Vagina (tissue), 2 donors: Measurements from ENCODE around the gene BPIFB6. TPM values are rescaled to one million over a fixed set of nuclear protein-coding genes. Genes with fewer than 3 reads are reported as not detected.

ENCODE experiments used
- DNase-seq, 2 donors: peaks; one replicate each; pipeline ENCODE4 v3.0.0-alpha.2; 2017; ENCODE audit errors: extremely low spot score in 2 of 2
- H3K27ac ChIP-seq: fragments of 200-600 bp; sonication (generic); one replicate; pipeline ENCODE4 v1.5.1; 2019
- H3K27me3 ChIP-seq: fragments of 200-600 bp; sonication (generic); one replicate; pipeline ENCODE4 v1.5.1; 2019
- H3K36me3 ChIP-seq, 2 donors: fragments of 200-600 bp; sonication (generic); one replicate each; pipeline ENCODE4 v1.5.1; 2017 to 2019
- H3K4me1 ChIP-seq: fragments of 200-600 bp; sonication (generic); one replicate; pipeline ENCODE4 v1.5.1; 2019
- H3K4me3 ChIP-seq, 2 donors: fragments of 200-600 bp; sonication (generic); 1 replicate in 1 of 2; 2 replicates in 1 of 2; pipeline ENCODE4 v1.5.1; 2016 to 2019
- H3K9me3 ChIP-seq: fragments of 200-600 bp; sonication (generic); one replicate; pipeline ENCODE4 v1.5.1; 2019
- CTCF ChIP-seq, 3 experiments: fragments of 450-650 bp in 2 of 3; fragments of 200-600 bp in 1 of 3; sonication (generic) in 1 of 3; IDR thresholded peaks; one replicate each; pipeline ENCODE4 v1.5.1; 2017 to 2019; ENCODE audit warnings: antibody characterized with exemption in 3 of 3, mild to moderate bottlenecking in 2 of 3, moderate library complexity in 2 of 3
- POLR2A ChIP-seq, 2 donors: fragments of 450-650 bp; IDR thresholded peaks; one replicate each; pipeline ENCODE4 v1.6.1; 2017; ENCODE audit warnings: antibody characterized with exemption in 2 of 2, mild to moderate bottlenecking in 2 of 2, moderate library complexity in 2 of 2
- POLR2AphosphoS5 ChIP-seq, 2 donors: sonication (generic); formaldehyde crosslinking; IDR thresholded peaks; one replicate each; pipeline ENCODE4 v1.9.0; 2017; ENCODE audit warnings: antibody characterized with exemption in 2 of 2, mild to moderate bottlenecking in 2 of 2, low read depth in 1 of 2; ENCODE audit not compliant: insufficient read depth in 1 of 2
- intact Hi-C: fragments of 100-400 bp; cut with DNase I; formaldehyde crosslinking; loops from one replicate; pipeline ENCODE4 v1.15.1; 2023
- total RNA-seq: library from RNA; depleted of rRNA; stranded (reverse); fragments of >200 nt; gene quantifications from one replicate; pipeline ENCODE4 v1.2.3, GENCODE V29; 2016

The BPIFB6 gene
- total RNA-seq, 1 donor from 2014 or later, result not detected

GRCh38 chr20:33059136-33059535 is 27.7 kb downstream of the BPIFB6 start:
- DNase-seq, result no peak
- Histone ChIP-seq H3K9me3 (no peaks in the 10 kb centered on the region), H3K36me3 (no peaks in the 10 kb centered on the region), H3K4me3 (no peak overlapping the region), H3K4me1 (no peaks in the 10 kb centered on the region), H3K27me3 (no peaks in the 10 kb centered on the region), H3K27ac (no peak overlapping the region)
- no peak for TF ChIP-seq CTCF (IDR thresholded peaks at IDR 0.05)
- TF ChIP-seq POLR2A (IDR thresholded peaks at IDR 0.05), result no peak
- no peak for TF ChIP-seq POLR2AphosphoS5 (IDR thresholded peaks at IDR 0.05; ENCODE audit: insufficient read depth in 1 of 2, low read depth in 1 of 2)
- intact Hi-C loops, result no loop called here

- no peak for TF ChIP-seq CTCF (IDR thresholded peaks at IDR 0.05)
- no peaks in the 10 kb centered on the region for H3K4me1 ChIP-seq
- intact Hi-C loops, result no loop called here
- H3K27ac ChIP-seq, result no peak overlapping the region
- H3K4me3 ChIP-seq, result no peak overlapping the region
- no peaks in the 10 kb centered on the region for H3K36me3 ChIP-seq
- H3K27me3 ChIP-seq, result no peaks in the 10 kb centered on the region
- DNase-seq, result no peak
- H3K9me3 ChIP-seq, result no peaks in the 10 kb centered on the region
Observed at GRCh38 chr20:33059741-33060390, 28.4 kb downstream of the BPIFB6 start.

- no peaks in the 10 kb centered on the region for H3K9me3 ChIP-seq
- H3K4me1 ChIP-seq, result no peaks in the 10 kb centered on the region
- H3K36me3 ChIP-seq, result no peaks in the 10 kb centered on the region
- no peaks in the 10 kb centered on the region for H3K27me3 ChIP-seq
- no peak overlapping the region for H3K4me3 ChIP-seq
- intact Hi-C loops, result no loop called here
- no peak for TF ChIP-seq POLR2A (IDR thresholded peaks at IDR 0.05)
- no peak for TF ChIP-seq CTCF (IDR thresholded peaks at IDR 0.05)
- TF ChIP-seq POLR2AphosphoS5 (IDR thresholded peaks at IDR 0.05; ENCODE audit: insufficient read depth in 1 of 2, low read depth in 1 of 2), result no peak
- no peak overlapping the region for H3K27ac ChIP-seq
- no peak for DNase-seq
Observed at GRCh38 chr20:33061658-33062028, 30.2 kb downstream of the BPIFB6 start.

- Histone ChIP-seq H3K27ac (no peak overlapping the region), H3K4me1 (no peaks in the 10 kb centered on the region), H3K27me3 (no peaks in the 10 kb centered on the region), H3K9me3 (no peaks in the 10 kb centered on the region), H3K36me3 (no peaks in the 10 kb centered on the region), H3K4me3 (no peak overlapping the region)
- intact Hi-C loops, result no loop called here
- no peak for TF ChIP-seq CTCF (IDR thresholded peaks at IDR 0.05)
- TF ChIP-seq POLR2A (IDR thresholded peaks at IDR 0.05), result no peak
- TF ChIP-seq POLR2AphosphoS5 (IDR thresholded peaks at IDR 0.05; ENCODE audit: insufficient read depth in 1 of 2, low read depth in 1 of 2), result no peak
- DNase-seq, result no peak
Observed at GRCh38 chr20:33062105-33062824, 30.8 kb downstream of the BPIFB6 start.

GRCh38 chr20:33062825-33063149 is 31.3 kb downstream of the BPIFB6 start:
- no peak overlapping the region for H3K4me3 ChIP-seq
- H3K4me1 ChIP-seq, result no peaks in the 10 kb centered on the region
- no peaks in the 10 kb centered on the region for H3K27me3 ChIP-seq
- no peaks in the 10 kb centered on the region for H3K36me3 ChIP-seq
- H3K9me3 ChIP-seq, result no peaks in the 10 kb centered on the region
- no peak for TF ChIP-seq POLR2A (IDR thresholded peaks at IDR 0.05)
- no peak for TF ChIP-seq POLR2AphosphoS5 (IDR thresholded peaks at IDR 0.05; ENCODE audit: insufficient read depth in 1 of 2, low read depth in 1 of 2)
- no peak for TF ChIP-seq CTCF (IDR thresholded peaks at IDR 0.05)
- DNase-seq, result no peak
- H3K27ac ChIP-seq, result no peak overlapping the region
- intact Hi-C loops, result no loop called here
